WTC11 (cell line): ENCODE results near the gene STRADB.

Experiments used
- ATF3 ChIP-seq: sonication (generic); formaldehyde crosslinking; conservative IDR thresholded peaks from 2 replicates; pipeline ENCODE4 v1.8.1; 2022; ENCODE audit warnings: mild to moderate bottlenecking, missing genetic modification reagents
- E2F4 ChIP-seq: sonication (generic); formaldehyde crosslinking; IDR thresholded peaks from 2 replicates; pipeline ENCODE4 v1.8.1; 2022; ENCODE audit warnings: low read depth, mild to moderate bottlenecking, moderate library complexity, missing genetic modification reagents, borderline replicate concordance
- ERG ChIP-seq: fragments of 250-450 bp; sonication (Bioruptor Pico); IDR thresholded peaks from 2 replicates; pipeline ENCODE4 v1.8.0; 2021; ENCODE audit warnings: mild to moderate bottlenecking
- NR2C2 ChIP-seq: sonication (generic); formaldehyde crosslinking; IDR thresholded peaks from 2 replicates; pipeline ENCODE4 v1.8.0; 2022; ENCODE audit warnings: mild to moderate bottlenecking, missing genetic modification reagents
- PRRX2 ChIP-seq: fragments of 250-450 bp; sonication (Bioruptor Pico); IDR thresholded peaks from 2 replicates; pipeline ENCODE4 v1.8.0; 2021; ENCODE audit warnings: mild to moderate bottlenecking

- TF ChIP-seq E2F4 (CRISPR knock-in tag) (no peak), ERG (CRISPR knock-in tag) (no peak), ATF3 (CRISPR knock-in tag) (no peak), NR2C2 (CRISPR knock-in tag) (no peak), PRRX2 (CRISPR knock-in tag) (no peak)
Measured at GRCh38 chr2:201465524-201465971, 14.0 kb downstream of the STRADB start.
